Activated CD4-positive, alpha-beta memory T cell treated with anti-CD3 and anti-CD28 coated beads for 36 hours (primary cell): ENCODE results near the gene POLR2L. TPM values are rescaled to one million over a fixed set of nuclear protein-coding genes. Genes with fewer than 3 reads are reported as not detected.

Experiments used
- CTCF ChIA-PET: fragments of 350-600 bp; sonication (Branson Sonifier 250); formaldehyde crosslinking; loops from one replicate; lab custom pipeline; 2021; ENCODE audit warnings: antibody characterized with exemption, inconsistent platforms; lab: Charles Lee
- POLR2A ChIA-PET: fragments of 350-600 bp; sonication (Branson Sonifier 250); formaldehyde crosslinking; loops from one replicate; lab custom pipeline; 2021; ENCODE audit warnings: antibody characterized with exemption; lab: Charles Lee
- DNase-seq: peaks from one replicate; pipeline ENCODE4 v3.0.0-alpha.2; 2020
- H3K27ac Mint-ChIP-seq: one replicate; pipeline ENCODE4 v1.8.0; 2021; ENCODE audit warnings: mixed read lengths
- H3K27me3 Mint-ChIP-seq: one replicate; pipeline ENCODE4 v1.8.0; 2021; ENCODE audit warnings: mixed read lengths
- H3K36me3 Mint-ChIP-seq: one replicate; pipeline ENCODE4 v1.8.0; 2021; ENCODE audit warnings: mixed read lengths
- H3K4me1 Mint-ChIP-seq: one replicate; pipeline ENCODE4 v1.8.0; 2021; ENCODE audit warnings: low read depth, mixed read lengths
- H3K4me3 Mint-ChIP-seq: one replicate; pipeline ENCODE4 v1.8.0; 2021; ENCODE audit warnings: mild to moderate bottlenecking, mixed read lengths
- H3K9me3 Mint-ChIP-seq: one replicate; pipeline ENCODE4 v1.8.0; 2021; ENCODE audit warnings: mixed read lengths
- intact Hi-C: fragments of 100-400 bp; cut with micrococcal nuclease; formaldehyde crosslinking; loops from one replicate; pipeline ENCODE4 v1.15.1; 2023
- total RNA-seq, 2 experiments: library from RNA; stranded (reverse); gene quantifications; one replicate each; pipeline ENCODE4 v1.2.3, GENCODE V29; 2021

Gene POLR2L
- total RNA-seq, 2 experiments from 2014 or later = 70.4 to 74.0 TPM

GRCh38 chr11:798093-798713 lies 44.1 kb downstream of the POLR2L start, which contains the start of gene SLC25A22:
SLC25A22 (minus strand) TSS chr11:798281; CDS start chr11:795006, 3,275 bp downstream.
- intact Hi-C loops = loop anchor here (5.0 to 10.0 kb wide), 3 partner anchors 181 to 383 kb away; partner anchors contain the start of genes IRF7 and SIGIRR
- H3K27me3 Mint-ChIP-seq = no peaks in the 10 kb centered on the region
- H3K9me3 Mint-ChIP-seq = no peaks in the 10 kb centered on the region
- H3K4me3 Mint-ChIP-seq = peak within 1 kb of the TSS; percentile 81
- peak; percentile 88 for DNase-seq
- H3K27ac Mint-ChIP-seq = peak within 1 kb of the TSS; percentile 76
- CTCF ChIA-PET = interaction anchor here (1.2 kb wide), 1 partner anchor 11 kb away, joined by 7 read pairs; the partner anchor contains the start of gene RPLP2
- POLR2A ChIA-PET = no interaction called here
- H3K4me1 Mint-ChIP-seq = peaks cover 19% of the 10 kb centered on the region
- H3K36me3 Mint-ChIP-seq = peaks cover 12% of the 10 kb centered on the region

- Mint-ChIP-seq H3K36me3 (peaks cover 12% of the 10 kb centered on the region), H3K9me3 (no peaks in the 10 kb centered on the region)
Measured at GRCh38 chr11:797296-798092, 44.8 kb downstream of the POLR2L start.

GRCh38 chr11:796565-797295 lies 45.6 kb downstream of the POLR2L start:
- ChIA-PET CTCF (interaction anchor here (1.0 to 1.6 kb wide), 3 partner anchors 8 to 20 kb away, joined by 4 to 6 read pairs (median 5); partner anchors contain the start of genes GATD1 and PIDD1), POLR2A (interaction anchor here (0.6 to 2.5 kb wide), 8 partner anchors 9 to 515 kb away, joined by 3 to 14 read pairs (median 5); partner anchors contain the start of genes IRF7, PIDD1 and RPLP2)
- Mint-ChIP-seq H3K36me3 (peaks cover 15% of the 10 kb centered on the region), H3K9me3 (no peaks in the 10 kb centered on the region), H3K27me3 (no peaks in the 10 kb centered on the region), H3K4me1 (peaks cover 15% of the 10 kb centered on the region), H3K4me3 (peak overlapping the region; percentile 81), H3K27ac (peak overlapping the region; percentile 76)
- no peak for DNase-seq
- intact Hi-C loops = loop anchor here (1.0 to 10.0 kb wide), 9 partner anchors 9 to 382 kb away; partner anchors contain the start of genes GATD1, IRF7, PIDD1 and RPLP2

More at GRCh38 chr11:797296-798092, 44.8 kb downstream of the POLR2L start:
- no peaks in the 10 kb centered on the region for H3K27me3 Mint-ChIP-seq
- H3K4me1 Mint-ChIP-seq = peaks cover 15% of the 10 kb centered on the region
- ChIA-PET CTCF (interaction anchor here (1.0 to 1.6 kb wide), 2 partner anchors 11 to 20 kb away, joined by 4 to 5 read pairs; partner anchors contain the start of gene GATD1), POLR2A (interaction anchor here (1.2 to 2.5 kb wide), 4 partner anchors 8 to 21 kb away, joined by 4 to 14 read pairs (median 8); partner anchors contain the start of genes PIDD1 and RPLP2)
- H3K4me3 Mint-ChIP-seq = peak overlapping the region; percentile 81
- intact Hi-C loops = loop anchor here (1.0 to 10.0 kb wide), 7 partner anchors 21 to 383 kb away; partner anchors contain the start of genes GATD1, IRF7, SIGIRR and TALDO1
- peak overlapping the region; percentile 76 for H3K27ac Mint-ChIP-seq
- peak; percentile 85 for DNase-seq

GRCh38 chr11:795634-796564 lies 46.4 kb downstream of the POLR2L start:
- DNase-seq = peak; percentile 94
- peaks cover 15% of the 10 kb centered on the region for H3K4me1 Mint-ChIP-seq
- POLR2A ChIA-PET = interaction anchor here (0.6 to 2.5 kb wide), 7 partner anchors 10 to 515 kb away, joined by 3 to 14 read pairs (median 6); partner anchors contain the start of genes IRF7, PIDD1 and RPLP2
- intact Hi-C loops = loop anchor here (1.0 to 10.0 kb wide), 8 partner anchors 9 to 381 kb away; partner anchors contain the start of genes GATD1, IRF7, PIDD1 and RPLP2
- CTCF ChIA-PET = interaction anchor here (1.2 to 1.6 kb wide), 2 partner anchors 9 to 19 kb away, joined by 5 to 6 read pairs; partner anchors contain the start of genes GATD1 and PIDD1
- H3K36me3 Mint-ChIP-seq = peaks cover 17% of the 10 kb centered on the region
- peak overlapping the region; percentile 81 for H3K4me3 Mint-ChIP-seq
- no peaks in the 10 kb centered on the region for H3K9me3 Mint-ChIP-seq
- H3K27ac Mint-ChIP-seq = peak overlapping the region; percentile 76
- no peaks in the 10 kb centered on the region for H3K27me3 Mint-ChIP-seq

GRCh38 chr11:794766-795633 lies 47.3 kb downstream of the POLR2L start:
- peaks cover 15% of the 10 kb centered on the region for H3K4me1 Mint-ChIP-seq
- H3K27me3 Mint-ChIP-seq = no peaks in the 10 kb centered on the region
- no peak overlapping the region for H3K27ac Mint-ChIP-seq
- no peaks in the 10 kb centered on the region for H3K9me3 Mint-ChIP-seq
- ChIA-PET POLR2A (interaction anchor here (1.1 to 2.5 kb wide), 5 partner anchors 11 to 179 kb away, joined by 4 to 14 read pairs (median 6); partner anchors contain the start of genes IRF7, PIDD1 and RPLP2), CTCF (interaction anchor here (1.2 kb wide), 1 partner anchor 10 kb away, joined by 6 read pairs; the partner anchor contains the start of gene PIDD1)
- no peak for DNase-seq
- intact Hi-C loops = loop anchor here (5.0 to 10.0 kb wide), 3 partner anchors 178 to 380 kb away; partner anchors contain the start of genes IRF7 and SIGIRR
- H3K4me3 Mint-ChIP-seq = peak overlapping the region; percentile 81
- H3K36me3 Mint-ChIP-seq = peaks cover 15% of the 10 kb centered on the region

- peaks cover 15% of the 10 kb centered on the region for H3K4me1 Mint-ChIP-seq
- no peaks in the 10 kb centered on the region for H3K27me3 Mint-ChIP-seq
- no peak overlapping the region for H3K4me3 Mint-ChIP-seq
- ChIA-PET POLR2A (no interaction called here), CTCF (no interaction called here)
- H3K27ac Mint-ChIP-seq = no peak overlapping the region
- H3K9me3 Mint-ChIP-seq = no peaks in the 10 kb centered on the region
- intact Hi-C loops = loop anchor here (10.0 kb wide), 1 partner anchor 379 kb away; the partner anchor contains the start of gene SIGIRR
- no peak for DNase-seq
- peaks cover 15% of the 10 kb centered on the region for H3K36me3 Mint-ChIP-seq
Measured at GRCh38 chr11:794013-794765, 48.1 kb downstream of the POLR2L start.

GRCh38 chr11:793556-793955 lies 48.8 kb downstream of the POLR2L start:
- intact Hi-C loops = loop anchor here (10.0 kb wide), 1 partner anchor 379 kb away; the partner anchor contains the start of gene SIGIRR
- no peaks in the 10 kb centered on the region for H3K9me3 Mint-ChIP-seq
- no peak overlapping the region for H3K27ac Mint-ChIP-seq
- ChIA-PET POLR2A (no interaction called here), CTCF (interaction anchor here (0.6 kb wide), 1 partner anchor 1363 kb away, joined by 5 read pairs; no protein-coding TSS in a partner anchor)
- peaks cover 15% of the 10 kb centered on the region for H3K4me1 Mint-ChIP-seq
- no peaks in the 10 kb centered on the region for H3K27me3 Mint-ChIP-seq
- no peak overlapping the region for H3K4me3 Mint-ChIP-seq
- H3K36me3 Mint-ChIP-seq = peaks cover 15% of the 10 kb centered on the region
- no peak for DNase-seq

GRCh38 chr11:792873-793272 lies 49.5 kb downstream of the POLR2L start:
- Mint-ChIP-seq H3K27ac (no peak overlapping the region), H3K4me1 (peaks cover 15% of the 10 kb centered on the region), H3K36me3 (peaks cover 15% of the 10 kb centered on the region), H3K27me3 (no peaks in the 10 kb centered on the region), H3K4me3 (no peak overlapping the region), H3K9me3 (no peaks in the 10 kb centered on the region)
- CTCF ChIA-PET = interaction anchor here (0.6 kb wide), 1 partner anchor 1364 kb away, joined by 5 read pairs; no protein-coding TSS in a partner anchor
- DNase-seq = no peak
- intact Hi-C loops = loop anchor here (10.0 kb wide), 1 partner anchor 378 kb away; the partner anchor contains the start of gene SIGIRR
- POLR2A ChIA-PET = no interaction called here

GRCh38 chr11:792535-792821 lies 49.9 kb downstream of the POLR2L start:
- intact Hi-C loops = loop anchor here (10.0 kb wide), 1 partner anchor 378 kb away; the partner anchor contains the start of gene SIGIRR
- H3K27me3 Mint-ChIP-seq = no peaks in the 10 kb centered on the region
- no peak overlapping the region for H3K27ac Mint-ChIP-seq
- no peak for DNase-seq
- H3K9me3 Mint-ChIP-seq = no peaks in the 10 kb centered on the region
- no peak overlapping the region for H3K4me3 Mint-ChIP-seq
- ChIA-PET POLR2A (no interaction called here), CTCF (no interaction called here)
- peaks cover 15% of the 10 kb centered on the region for H3K36me3 Mint-ChIP-seq
- peaks cover 15% of the 10 kb centered on the region for H3K4me1 Mint-ChIP-seq
